ENCODE measurements around the gene PLXND1.
"Not testable (repeated sequence)": the region's sequence is repeated elsewhere in the genome, so short reads cannot be mapped to it uniquely, and the experiment has no call there.

Gene PLXND1

DNA sequence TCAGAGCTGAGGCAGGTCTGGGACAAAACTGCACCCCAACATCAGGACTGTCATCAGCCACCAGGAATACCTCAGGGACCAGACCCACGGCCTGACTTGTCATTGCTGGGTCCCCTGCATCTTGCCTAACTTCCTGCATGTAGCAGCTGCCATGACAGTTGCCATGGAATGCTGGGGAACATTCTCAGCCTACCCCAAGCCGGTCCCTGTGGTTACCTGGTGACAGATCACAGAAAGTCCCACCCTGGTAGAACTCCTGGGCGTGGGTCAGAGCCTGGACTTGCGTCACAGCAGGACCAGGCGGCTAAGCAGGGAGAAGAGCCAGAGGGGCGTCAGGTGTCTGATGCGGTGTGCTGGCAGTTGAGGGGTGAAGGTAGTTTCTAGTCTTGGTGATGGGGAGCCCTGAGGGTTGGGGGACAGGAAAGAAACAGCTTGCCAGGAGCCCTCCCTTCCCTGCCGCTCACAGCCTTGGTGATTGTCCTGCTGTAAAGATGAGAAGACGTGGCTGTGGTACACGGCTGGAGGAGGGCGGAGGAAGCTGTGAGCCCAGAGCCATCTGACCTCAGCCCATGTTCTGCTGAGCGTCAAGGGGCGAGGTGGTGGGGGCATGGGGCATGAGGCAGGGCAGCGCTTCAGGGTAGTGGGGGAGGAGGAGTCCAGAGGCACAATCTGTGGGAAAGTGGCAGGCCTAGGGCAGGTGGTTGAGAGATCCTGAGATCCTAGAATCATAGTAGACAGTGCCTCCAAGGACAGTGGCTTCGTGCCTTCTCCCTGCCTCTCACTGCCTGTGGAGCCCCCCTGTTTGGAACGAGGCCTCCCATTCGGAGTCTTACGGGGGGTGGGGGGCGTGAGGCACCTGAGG lies 58.1 kb downstream of the PLXND1 start:
- no peak for DNase-seq (ENCODE audit: low read depth)

DNA sequence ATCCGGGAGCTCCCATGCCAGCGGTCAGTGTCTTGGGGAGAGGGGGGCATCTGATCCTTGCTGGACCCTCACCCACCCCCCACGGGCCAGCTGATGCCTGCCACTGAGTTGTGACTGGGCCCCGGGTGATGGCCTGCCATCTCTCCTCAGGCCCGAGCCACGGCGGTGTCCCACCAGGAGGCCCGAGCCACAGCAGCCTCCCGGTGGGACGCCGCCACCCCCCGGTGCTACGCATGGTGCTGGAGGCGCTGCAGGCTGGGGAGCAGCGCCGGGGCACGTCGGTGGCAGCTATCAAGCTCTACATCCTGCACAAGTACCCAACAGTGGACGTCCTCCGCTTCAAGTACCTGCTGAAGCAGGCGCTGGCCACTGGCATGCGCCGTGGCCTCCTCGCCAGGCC lies 59.2 kb downstream of the PLXND1 start:
- no peak for DNase-seq (ENCODE audit: low read depth)

DNA sequence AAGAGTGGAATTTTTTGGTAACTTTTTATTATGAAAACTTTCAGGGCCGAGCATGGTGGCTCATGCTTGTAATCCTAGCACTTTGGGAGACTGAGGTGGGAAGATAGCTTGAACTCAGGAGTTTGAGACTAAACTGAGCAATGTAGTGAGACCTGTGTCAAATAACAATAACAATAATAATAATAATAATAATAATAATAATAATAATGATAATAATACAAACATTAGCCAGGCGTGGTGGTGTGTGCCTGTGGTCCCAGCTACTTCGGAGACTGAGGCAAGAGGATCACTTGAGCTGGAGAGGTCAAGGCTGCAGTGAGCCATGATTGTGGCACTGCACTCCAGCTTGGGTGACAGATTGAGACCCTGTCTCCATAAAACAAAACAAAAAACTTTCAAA lies 60.5 kb downstream of the PLXND1 start:
- not testable (repeated sequence) for DNase-seq (ENCODE audit: low read depth)

DNA sequence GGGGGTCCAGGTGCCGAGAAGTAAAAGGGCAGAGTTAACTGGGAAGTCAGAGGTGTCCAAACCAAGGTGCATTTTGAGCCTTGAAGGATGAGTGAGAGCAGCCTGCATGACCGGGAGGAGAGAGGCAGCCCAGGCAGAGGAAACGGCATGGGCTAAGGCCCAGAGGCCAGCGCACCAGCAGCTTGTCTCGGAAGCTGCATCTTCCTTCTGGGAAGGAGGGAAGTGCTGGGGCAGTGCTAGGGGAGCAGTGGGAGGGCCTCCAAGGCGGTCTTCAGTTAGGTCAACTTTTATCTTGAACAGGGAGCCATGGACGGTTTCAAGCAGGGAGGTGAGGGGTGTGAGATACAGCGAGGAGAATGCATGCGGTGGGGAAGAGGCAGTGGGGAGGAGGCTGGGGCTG lies 62.5 kb downstream of the PLXND1 start:
- no peak for DNase-seq (ENCODE audit: low read depth)

DNA sequence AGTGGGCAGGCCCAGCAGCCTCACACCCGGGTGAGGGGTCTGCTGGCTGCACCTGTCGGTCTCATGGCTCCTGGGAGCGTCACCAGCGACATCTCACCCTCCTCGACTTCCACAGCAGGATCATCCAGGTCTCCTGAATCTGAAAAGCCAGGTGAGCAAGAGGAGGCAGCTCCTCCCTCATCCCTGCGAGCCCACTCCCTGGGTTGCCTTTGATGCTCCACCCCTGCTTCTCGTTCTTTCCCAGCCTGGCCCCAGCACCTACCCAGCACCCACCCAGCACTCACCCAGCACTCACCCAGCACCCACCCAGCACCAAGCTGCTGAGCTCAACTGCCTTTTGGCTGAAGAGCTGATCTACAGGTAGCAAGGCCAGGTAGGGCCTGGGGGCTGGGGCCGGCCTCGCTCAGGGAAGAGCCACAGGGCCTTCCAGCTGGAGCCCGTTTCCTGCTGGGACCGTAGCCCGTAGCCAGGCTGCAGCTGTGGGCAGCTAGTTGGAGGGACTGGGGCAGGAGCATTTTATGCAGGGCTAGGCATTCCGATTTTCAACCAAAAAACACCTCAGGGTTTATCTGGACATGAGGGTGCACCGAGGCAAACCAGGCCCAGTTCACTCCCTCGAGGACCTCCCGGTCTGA lies 63.2 kb downstream of the PLXND1 start, which contains the start of gene H1-8:
Gene H1-8 (plus strand): TSS at position 20 of the 635 bp plus-strand sequence. CDS start 44 bp downstream, at position 64.
- no peak for DNase-seq (ENCODE audit: low read depth)

DNA sequence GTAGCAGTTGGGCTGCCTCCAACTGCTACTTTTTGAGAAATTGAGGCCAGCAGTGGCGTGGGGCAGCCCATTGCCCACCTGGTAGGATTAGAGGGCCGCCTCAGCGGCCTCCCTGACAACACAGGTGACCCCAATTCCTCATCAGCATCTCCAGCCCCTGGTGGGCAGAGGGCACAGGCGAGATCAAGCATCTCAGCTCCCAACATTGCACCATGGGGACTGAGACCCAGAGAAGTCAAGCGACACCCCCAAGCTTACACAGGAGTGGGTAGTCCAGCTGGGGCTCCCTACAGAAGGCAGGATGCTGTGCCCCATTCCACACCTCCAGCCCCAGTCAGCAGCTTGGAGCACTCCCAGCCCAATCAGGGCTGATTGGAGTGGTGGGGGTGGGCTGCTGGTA lies 63.7 kb downstream of the PLXND1 start:
- no peak for DNase-seq (ENCODE audit: low read depth)

DNA sequence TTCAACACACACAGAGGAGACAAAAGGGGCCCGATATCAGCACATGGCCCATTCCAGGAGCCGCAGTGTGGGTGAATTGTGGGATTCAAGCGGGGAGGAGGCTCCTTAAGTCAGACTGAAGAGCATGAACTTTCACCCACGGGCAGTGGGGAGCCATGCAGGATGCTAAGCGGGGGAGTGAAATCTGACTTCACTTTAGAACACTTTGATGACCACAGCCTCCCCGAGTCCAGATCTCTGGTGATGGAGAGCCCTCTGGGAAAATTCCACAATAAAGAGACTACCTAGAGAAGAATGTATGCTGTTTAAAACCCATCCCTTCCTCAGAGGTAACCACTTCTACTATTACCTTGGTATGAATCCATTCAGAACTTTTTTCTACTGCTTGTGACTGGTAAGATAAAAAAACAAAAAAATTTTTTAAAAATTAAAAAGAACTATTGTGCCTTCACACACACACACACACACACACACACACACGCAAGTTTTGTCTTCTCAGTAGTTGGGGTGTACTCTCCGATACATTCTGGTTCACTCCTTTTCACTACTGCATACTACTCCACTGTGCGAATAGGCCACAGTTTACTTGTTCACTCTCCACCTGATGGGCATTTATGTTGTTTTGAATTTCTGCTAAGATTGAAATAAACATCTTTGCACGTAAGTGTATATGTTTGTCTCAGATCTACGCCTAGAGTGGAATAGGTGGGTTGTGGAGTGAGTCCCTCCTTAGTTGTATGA lies 65.5 kb downstream of the PLXND1 start:
- no peak for DNase-seq (ENCODE audit: low read depth)

DNA sequence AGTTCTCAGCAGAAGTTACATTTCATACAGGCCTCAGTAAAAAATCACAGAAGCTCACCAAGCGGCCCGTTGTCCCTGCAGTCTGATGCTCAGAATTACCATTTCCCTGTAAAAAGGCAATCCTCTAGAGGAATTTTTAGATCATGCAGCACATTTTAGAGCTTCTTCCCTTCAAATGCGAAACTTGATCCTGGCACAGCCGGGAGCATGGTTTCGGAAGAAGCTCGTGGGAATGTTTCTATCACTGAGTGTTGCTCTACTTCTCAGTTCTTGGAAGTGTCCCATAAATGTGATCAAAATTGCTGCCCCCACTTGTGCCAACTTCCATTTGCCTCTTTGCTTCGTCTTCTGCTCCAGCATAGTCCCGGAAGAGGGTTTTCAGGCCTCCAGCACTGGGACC lies 67.3 kb downstream of the PLXND1 start:
- no peak for DNase-seq (ENCODE audit: low read depth)

DNA sequence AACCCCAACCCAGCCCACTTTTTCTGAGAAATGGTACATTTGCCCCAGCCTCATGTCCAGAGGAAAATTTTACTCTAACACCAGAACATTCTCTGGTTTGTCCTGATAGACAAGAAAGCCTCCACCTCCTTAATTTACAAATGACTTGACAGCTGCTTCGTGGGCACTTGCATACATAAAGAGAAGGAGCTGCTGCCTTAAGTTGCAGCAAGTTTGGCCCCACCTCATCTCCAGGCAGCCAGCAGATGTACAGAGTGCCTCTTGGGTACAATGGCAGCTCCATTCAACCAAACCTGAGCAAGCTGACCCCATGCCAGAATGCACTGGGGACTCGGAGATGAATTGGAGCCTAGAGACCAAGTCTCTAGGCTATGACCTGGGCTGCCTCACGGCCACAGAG lies 69.7 kb downstream of the PLXND1 start:
- no peak for DNase-seq (ENCODE audit: low read depth)

DNA sequence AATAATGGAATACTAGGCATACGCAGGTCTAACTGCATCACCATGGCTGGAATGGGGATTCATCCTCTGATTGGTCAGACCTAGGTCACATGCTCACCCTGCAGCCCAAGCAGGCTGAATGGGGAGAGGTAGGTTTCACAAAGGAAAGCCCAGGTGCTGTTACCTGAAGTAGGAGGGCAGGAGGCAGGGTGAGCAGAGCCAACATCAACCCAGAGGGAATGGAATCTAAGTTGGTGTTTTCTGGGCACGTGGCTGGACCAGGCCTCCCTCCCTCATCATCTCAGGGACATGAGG lies 70.2 kb downstream of the PLXND1 start:
- DNase-seq (ENCODE audit: low read depth) = no peak

DNA sequence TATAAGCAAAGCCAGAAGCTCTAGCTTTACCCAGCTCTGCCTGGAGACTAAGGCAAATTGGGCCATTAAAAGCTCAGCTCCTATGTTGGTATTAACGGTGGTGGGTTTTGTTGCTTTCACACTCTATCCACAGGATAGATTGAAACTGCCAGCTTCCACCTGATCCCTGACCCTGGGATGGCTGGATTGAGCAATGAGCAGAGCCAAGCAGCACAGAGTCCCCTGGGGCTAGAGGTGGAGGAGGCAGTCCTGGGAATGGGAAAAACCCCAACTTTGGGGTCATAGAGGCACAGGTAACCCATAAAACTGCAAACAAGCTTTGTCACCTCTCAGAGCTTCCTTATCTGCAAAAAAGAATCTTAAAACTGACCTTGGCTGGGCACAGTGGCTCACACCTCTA lies 71.4 kb downstream of the PLXND1 start:
- DNase-seq (ENCODE audit: low read depth) = no peak

DNA sequence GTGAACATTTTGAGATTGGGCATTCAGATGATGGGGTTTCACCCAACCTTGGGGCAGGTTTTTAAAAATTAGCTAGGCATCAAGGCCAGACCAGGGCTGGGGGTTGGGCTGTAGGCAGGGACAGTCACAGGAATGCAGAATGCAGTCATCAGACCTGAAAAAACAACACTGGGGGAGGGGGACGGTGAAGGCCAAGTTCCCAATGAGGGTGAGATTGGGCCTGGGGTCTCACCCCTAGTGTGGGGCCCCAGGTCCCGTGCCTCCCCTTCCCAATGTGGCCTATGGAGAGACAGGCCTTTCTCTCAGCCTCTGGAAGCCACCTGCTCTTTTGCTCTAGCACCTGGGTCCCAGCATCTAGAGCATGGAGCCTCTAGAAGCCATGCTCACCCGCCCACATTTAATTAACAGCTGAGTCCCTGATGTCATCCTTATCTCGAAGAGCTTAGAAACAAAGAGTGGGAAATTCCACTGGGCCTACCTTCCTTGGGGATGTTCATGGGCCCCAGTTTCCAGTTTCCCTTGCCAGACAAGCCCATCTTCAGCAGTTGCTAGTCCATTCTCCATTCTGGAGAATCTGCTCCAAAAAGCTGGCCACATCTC lies 71.9 kb downstream of the PLXND1 start:
- DNase-seq (ENCODE audit: low read depth) = no peak

DNA sequence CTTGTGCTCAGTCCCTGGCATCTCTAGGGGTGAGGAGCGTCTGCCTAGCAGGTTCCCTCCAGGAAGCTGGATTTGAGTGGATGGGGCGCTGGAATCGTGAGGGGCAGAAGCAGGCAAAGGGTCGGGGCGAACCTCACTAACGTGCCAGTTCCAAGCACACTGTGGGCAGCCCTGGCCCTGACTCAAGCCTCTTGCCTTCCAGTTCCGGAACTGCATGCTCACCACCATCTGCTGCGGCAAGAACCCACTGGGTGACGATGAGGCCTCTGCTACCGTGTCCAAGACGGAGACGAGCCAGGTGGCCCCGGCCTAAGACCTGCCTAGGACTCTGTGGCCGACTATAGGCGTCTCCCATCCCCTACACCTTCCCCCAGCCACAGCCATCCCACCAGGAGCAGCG lies 73.1 kb downstream of the PLXND1 start:
- no peak for DNase-seq (ENCODE audit: low read depth)

DNA sequence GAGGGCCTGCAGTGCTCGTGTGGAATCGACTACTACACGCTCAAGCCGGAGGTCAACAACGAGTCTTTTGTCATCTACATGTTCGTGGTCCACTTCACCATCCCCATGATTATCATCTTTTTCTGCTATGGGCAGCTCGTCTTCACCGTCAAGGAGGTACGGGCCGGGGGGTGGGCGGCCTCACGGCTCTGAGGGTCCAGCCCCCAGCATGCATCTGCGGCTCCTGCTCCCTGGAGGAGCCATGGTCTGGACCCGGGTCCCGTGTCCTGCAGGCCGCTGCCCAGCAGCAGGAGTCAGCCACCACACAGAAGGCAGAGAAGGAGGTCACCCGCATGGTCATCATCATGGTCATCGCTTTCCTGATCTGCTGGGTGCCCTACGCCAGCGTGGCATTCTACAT lies 74.2 kb downstream of the PLXND1 start:
- no peak for DNase-seq (ENCODE audit: low read depth)

DNA sequence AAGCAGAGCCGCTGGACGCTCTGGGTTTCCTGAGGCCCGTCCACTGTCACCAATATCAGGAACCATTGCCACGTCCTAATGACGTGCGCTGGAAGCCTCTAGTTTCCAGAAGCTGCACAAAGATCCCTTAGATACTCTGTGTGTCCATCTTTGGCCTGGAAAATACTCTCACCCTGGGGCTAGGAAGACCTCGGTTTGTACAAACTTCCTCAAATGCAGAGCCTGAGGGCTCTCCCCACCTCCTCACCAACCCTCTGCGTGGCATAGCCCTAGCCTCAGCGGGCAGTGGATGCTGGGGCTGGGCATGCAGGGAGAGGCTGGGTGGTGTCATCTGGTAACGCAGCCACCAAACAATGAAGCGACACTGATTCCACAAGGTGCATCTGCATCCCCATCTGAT lies 74.8 kb downstream of the PLXND1 start:
- no peak for DNase-seq (ENCODE audit: low read depth)

DNA sequence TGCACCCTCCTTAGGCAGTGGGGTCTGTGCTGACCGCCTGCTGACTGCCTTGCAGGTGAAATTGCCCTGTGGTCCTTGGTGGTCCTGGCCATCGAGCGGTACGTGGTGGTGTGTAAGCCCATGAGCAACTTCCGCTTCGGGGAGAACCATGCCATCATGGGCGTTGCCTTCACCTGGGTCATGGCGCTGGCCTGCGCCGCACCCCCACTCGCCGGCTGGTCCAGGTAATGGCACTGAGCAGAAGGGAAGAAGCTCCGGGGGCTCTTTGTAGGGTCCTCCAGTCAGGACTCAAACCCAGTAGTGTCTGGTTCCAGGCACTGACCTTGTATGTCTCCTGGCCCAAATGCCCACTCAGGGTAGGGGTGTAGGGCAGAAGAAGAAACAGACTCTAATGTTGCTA lies 75.7 kb downstream of the PLXND1 start:
- no peak for DNase-seq (ENCODE audit: low read depth)

DNA sequence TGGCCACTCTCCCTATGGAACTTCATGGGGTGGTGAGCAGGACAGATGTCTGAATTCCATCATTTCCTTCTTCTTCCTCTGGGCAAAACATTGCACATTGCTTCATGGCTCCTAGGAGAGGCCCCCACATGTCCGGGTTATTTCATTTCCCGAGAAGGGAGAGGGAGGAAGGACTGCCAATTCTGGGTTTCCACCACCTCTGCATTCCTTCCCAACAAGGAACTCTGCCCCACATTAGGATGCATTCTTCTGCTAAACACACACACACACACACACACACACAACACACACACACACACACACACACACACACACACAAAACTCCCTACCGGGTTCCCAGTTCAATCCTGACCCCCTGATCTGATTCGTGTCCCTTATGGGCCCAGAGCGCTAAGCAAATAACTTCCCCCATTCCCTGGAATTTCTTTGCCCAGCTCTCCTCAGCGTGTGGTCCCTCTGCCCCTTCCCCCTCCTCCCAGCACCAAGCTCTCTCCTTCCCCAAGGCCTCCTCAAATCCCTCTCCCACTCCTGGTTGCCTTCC lies 76.2 kb downstream of the PLXND1 start:
- DNase-seq (ENCODE audit: low read depth) = no peak

DNA sequence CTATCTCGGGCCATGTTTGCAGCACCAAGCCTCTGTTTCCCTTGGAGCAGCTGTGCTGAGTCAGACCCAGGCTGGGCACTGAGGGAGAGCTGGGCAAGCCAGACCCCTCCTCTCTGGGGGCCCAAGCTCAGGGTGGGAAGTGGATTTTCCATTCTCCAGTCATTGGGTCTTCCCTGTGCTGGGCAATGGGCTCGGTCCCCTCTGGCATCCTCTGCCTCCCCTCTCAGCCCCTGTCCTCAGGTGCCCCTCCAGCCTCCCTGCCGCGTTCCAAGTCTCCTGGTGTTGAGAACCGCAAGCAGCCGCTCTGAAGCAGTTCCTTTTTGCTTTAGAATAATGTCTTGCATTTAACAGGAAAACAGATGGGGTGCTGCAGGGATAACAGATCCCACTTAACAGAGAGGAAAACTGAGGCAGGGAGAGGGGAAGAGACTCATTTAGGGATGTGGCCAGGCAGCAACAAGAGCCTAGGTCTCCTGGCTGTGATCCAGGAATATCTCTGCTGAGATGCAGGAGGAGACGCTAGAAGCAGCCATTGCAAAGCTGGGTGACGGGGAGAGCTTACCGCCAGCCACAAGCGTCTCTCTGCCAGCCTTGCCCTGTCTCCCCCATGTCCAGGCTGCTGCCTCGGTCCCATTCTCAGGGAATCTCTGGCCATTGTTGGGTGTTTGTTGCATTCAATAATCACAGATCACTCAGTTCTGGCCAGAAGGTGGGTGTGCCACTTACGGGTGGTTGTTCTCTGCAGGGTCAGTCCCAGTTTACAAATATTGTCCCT lies 76.9 kb downstream of the PLXND1 start:
- DNase-seq (ENCODE audit: low read depth) = no peak

DNA sequence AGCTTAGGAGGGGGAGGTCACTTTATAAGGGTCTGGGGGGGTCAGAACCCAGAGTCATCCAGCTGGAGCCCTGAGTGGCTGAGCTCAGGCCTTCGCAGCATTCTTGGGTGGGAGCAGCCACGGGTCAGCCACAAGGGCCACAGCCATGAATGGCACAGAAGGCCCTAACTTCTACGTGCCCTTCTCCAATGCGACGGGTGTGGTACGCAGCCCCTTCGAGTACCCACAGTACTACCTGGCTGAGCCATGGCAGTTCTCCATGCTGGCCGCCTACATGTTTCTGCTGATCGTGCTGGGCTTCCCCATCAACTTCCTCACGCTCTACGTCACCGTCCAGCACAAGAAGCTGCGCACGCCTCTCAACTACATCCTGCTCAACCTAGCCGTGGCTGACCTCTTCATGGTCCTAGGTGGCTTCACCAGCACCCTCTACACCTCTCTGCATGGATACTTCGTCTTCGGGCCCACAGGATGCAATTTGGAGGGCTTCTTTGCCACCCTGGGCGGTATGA lies 77.8 kb downstream of the PLXND1 start, which contains the start of gene RHO:
Gene RHO (plus strand): TSS at position 51 of the 512 bp plus-strand sequence. CDS start 95 bp downstream, at position 146.
- DNase-seq (ENCODE audit: low read depth) = no peak

DNA sequence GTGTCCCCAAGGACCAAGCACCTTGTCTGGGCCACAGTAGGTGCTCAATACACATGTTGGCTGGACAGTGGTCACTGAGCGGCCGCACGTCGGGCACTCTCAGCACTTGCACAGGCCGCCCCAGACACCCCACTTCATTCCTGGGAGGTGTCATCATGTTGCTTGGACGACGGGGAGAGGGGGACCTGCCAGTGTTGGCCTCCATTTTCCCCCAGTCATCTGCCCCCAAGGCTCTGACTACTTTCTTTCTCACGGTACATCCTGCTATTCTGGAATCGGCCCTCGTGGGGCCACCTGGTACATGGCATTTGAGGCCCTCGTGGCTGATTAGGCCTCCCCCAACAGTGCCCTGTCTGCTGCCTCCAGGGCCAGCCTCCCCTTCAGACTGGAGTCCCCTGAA lies 79.2 kb downstream of the PLXND1 start:
- DNase-seq (ENCODE audit: low read depth) = no peak

Data from HS-27A (cell line).